HL-60 (cell line): Measurements from ENCODE around the gene VPS51.

ENCODE experiments used
- POLR2AphosphoS5 ChIP-seq: IDR thresholded peaks from 2 replicates; pipeline ENCODE4 v1.6.1; 2012; ENCODE audit warnings: low read depth
- TF ChIP-seq, protein P1 (sequence below): IDR thresholded peaks from one replicate; pipeline ENCODE4 v1.5.1; 2011; ENCODE audit warnings: low read length, control low read depth, inconsistent platforms; ENCODE audit not compliant: insufficient read depth
- TF ChIP-seq, protein P2 (sequence below): IDR thresholded peaks from 2 replicates; pipeline ENCODE4 v1.6.1; 2012; ENCODE audit warnings: low read depth; ENCODE audit not compliant: insufficient replicate concordance

DNA sequence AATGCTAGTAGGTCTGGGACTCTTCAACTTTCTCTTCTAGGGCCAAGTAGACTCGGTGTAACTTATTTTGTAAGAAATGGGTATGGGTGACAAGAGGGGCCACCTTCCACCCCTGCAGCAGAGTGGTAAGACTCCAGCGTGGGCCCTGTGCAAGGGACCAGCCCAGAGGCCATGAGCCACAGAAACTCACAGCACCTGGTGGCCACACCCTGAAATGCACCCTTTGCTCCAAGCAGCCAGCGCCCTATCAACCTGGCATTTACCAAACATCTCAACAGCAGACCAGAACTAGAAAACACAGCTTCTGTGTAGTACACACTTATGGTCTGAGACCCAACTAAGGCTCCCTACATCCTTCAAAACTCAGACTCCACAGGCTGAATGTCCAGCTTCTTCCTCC, 17.9 kb upstream of the VPS51 start:
- TF ChIP-seq, protein P1, sequence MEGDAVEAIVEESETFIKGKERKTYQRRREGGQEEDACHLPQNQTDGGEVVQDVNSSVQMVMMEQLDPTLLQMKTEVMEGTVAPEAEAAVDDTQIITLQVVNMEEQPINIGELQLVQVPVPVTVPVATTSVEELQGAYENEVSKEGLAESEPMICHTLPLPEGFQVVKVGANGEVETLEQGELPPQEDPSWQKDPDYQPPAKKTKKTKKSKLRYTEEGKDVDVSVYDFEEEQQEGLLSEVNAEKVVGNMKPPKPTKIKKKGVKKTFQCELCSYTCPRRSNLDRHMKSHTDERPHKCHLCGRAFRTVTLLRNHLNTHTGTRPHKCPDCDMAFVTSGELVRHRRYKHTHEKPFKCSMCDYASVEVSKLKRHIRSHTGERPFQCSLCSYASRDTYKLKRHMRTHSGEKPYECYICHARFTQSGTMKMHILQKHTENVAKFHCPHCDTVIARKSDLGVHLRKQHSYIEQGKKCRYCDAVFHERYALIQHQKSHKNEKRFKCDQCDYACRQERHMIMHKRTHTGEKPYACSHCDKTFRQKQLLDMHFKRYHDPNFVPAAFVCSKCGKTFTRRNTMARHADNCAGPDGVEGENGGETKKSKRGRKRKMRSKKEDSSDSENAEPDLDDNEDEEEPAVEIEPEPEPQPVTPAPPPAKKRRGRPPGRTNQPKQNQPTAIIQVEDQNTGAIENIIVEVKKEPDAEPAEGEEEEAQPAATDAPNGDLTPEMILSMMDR, result peak; percentile 82
- no peak for TF ChIP-seq POLR2AphosphoS5
- TF ChIP-seq, protein P2, sequence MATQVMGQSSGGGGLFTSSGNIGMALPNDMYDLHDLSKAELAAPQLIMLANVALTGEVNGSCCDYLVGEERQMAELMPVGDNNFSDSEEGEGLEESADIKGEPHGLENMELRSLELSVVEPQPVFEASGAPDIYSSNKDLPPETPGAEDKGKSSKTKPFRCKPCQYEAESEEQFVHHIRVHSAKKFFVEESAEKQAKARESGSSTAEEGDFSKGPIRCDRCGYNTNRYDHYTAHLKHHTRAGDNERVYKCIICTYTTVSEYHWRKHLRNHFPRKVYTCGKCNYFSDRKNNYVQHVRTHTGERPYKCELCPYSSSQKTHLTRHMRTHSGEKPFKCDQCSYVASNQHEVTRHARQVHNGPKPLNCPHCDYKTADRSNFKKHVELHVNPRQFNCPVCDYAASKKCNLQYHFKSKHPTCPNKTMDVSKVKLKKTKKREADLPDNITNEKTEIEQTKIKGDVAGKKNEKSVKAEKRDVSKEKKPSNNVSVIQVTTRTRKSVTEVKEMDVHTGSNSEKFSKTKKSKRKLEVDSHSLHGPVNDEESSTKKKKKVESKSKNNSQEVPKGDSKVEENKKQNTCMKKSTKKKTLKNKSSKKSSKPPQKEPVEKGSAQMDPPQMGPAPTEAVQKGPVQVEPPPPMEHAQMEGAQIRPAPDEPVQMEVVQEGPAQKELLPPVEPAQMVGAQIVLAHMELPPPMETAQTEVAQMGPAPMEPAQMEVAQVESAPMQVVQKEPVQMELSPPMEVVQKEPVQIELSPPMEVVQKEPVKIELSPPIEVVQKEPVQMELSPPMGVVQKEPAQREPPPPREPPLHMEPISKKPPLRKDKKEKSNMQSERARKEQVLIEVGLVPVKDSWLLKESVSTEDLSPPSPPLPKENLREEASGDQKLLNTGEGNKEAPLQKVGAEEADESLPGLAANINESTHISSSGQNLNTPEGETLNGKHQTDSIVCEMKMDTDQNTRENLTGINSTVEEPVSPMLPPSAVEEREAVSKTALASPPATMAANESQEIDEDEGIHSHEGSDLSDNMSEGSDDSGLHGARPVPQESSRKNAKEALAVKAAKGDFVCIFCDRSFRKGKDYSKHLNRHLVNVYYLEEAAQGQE, result no peak
